GM12878 (cell line): ENCODE measurements around the gene SELENOV. TPM values are rescaled to one million over a fixed set of nuclear protein-coding genes. Genes with fewer than 3 reads are reported as not detected.

Experiments used
- ATAC-seq: fragments of 200-7000 bp; cut with Tn5 transposase; 3 replicates; pipeline ENCODE4 v1.9.1; 2020; ENCODE audit warnings: mild to moderate bottlenecking, moderate library complexity
- BruUV-seq: library from RNA; stranded (reverse); fragments of 400-500 nt; replicated peaks from 2 replicates; lab custom pipeline; 2021; lab: Mats Ljungman, UMichigan
- CTCF ChIA-PET: fragments of 300-600 bp; sonication (Branson Sonifier 250); formaldehyde crosslinking; extraction: SDS; loops from one replicate; lab custom pipeline; 2021; ENCODE audit warnings: inconsistent platforms; lab: Yijun Ruan, JAX
- POLR2A ChIA-PET: fragments of 350-600 bp; formaldehyde crosslinking; extraction: SDS; loops from one replicate; lab custom pipeline; 2021; ENCODE audit warnings: inconsistent platforms; lab: Charles Lee
- RAD21 ChIA-PET: fragments of 300-600 bp; sonication (Branson Sonifier 250); formaldehyde crosslinking; loops from one replicate; lab custom pipeline; 2023; ENCODE audit warnings: antibody characterized with exemption; ENCODE audit not compliant: unreplicated experiment; lab: Charles Lee
- SMC1A ChIA-PET: fragments of 300-600 bp; sonication (Branson Sonifier 250); formaldehyde crosslinking; loops from one replicate; lab custom pipeline; 2023; ENCODE audit not compliant: unreplicated experiment, uncharacterized antibody; lab: Charles Lee
- DNase-seq: peaks from one replicate; pipeline ENCODE4 v3.0.0-alpha.2; 2011; ENCODE audit warnings: low read depth, low spot score
- FAIRE-seq: peaks from 3 replicates; lab custom pipeline; 2011; peaks lifted over from hg19 to GRCh38; lab: Jason Lieb, UNC
- H2AFZ ChIP-seq: 2 replicates; pipeline ENCODE4 v1.6.0; 2011; ENCODE audit warnings: low read depth, low read length, control low read depth; ENCODE audit not compliant: control insufficient read depth
- H3K27ac ChIP-seq: 2 replicates; pipeline ENCODE4 v1.5.1; 2011; ENCODE audit warnings: control low read depth; ENCODE audit not compliant: control insufficient read depth, insufficient read depth
- H3K27me3 ChIP-seq, 2 experiments: replicated peaks in 1 of 2; 2 replicates each; pipeline versions ENCODE4 v1.6.0 to v1.6.1; 2011; ENCODE audit warnings: low read length in 1 of 2; ENCODE audit not compliant: control insufficient read depth in 2 of 2, insufficient read depth in 2 of 2
- H3K36me3 ChIP-seq, 2 experiments: 2 replicates each; pipeline ENCODE4 v1.5.1; 2011; ENCODE audit warnings: low read length in 1 of 2; ENCODE audit not compliant: control insufficient read depth in 2 of 2, insufficient read depth in 2 of 2
- H3K4me1 ChIP-seq: 2 replicates; pipeline ENCODE4 v1.6.1; 2011; ENCODE audit warnings: mild to moderate bottlenecking, low read length, moderate library complexity, mixed read lengths; ENCODE audit not compliant: control insufficient read depth, insufficient read depth
- H3K4me2 ChIP-seq: 2 replicates; pipeline ENCODE4 v1.6.0; 2011; ENCODE audit warnings: control low read depth; ENCODE audit not compliant: control insufficient read depth, insufficient read depth
- H3K4me3 ChIP-seq: fragments of 200-600 bp; sonication (generic); 2 replicates; pipeline ENCODE4 v1.5.1; 2016
- H3K79me2 ChIP-seq: 2 replicates; pipeline ENCODE4 v1.6.0; 2011; ENCODE audit warnings: low read length; ENCODE audit not compliant: control insufficient read depth, insufficient read depth
- H3K9ac ChIP-seq: 2 replicates; pipeline ENCODE4 v1.8.0; 2011; ENCODE audit warnings: low read length, control low read depth, mixed read lengths; ENCODE audit not compliant: control insufficient read depth, insufficient read depth
- H3K9me3 ChIP-seq: replicated peaks from 3 replicates; pipeline ENCODE4 v1.5.1; 2011; ENCODE audit warnings: mild to moderate bottlenecking, low read length; ENCODE audit not compliant: control insufficient read depth, insufficient read depth
- H4K20me1 ChIP-seq: 2 replicates; pipeline ENCODE4 v1.6.0; 2011; ENCODE audit not compliant: control insufficient read depth, insufficient read depth
- CREM ChIP-seq: IDR thresholded peaks from 2 replicates; pipeline ENCODE4 v1.6.1; 2014; ENCODE audit warnings: antibody characterized with exemption, low read depth
- DPF2 ChIP-seq: fragments of 450-650 bp; IDR thresholded peaks from 2 replicates; pipeline ENCODE4 v1.6.1; 2017; ENCODE audit warnings: mild to moderate bottlenecking
- EED ChIP-seq: sonication (generic); IDR thresholded peaks from 2 replicates; pipeline ENCODE4 v1.6.1; 2016; ENCODE audit warnings: antibody characterized with exemption, low read depth
- HDGF ChIP-seq: fragments of 450-650 bp; IDR thresholded peaks from 2 replicates; pipeline ENCODE4 v1.6.1; 2016; ENCODE audit warnings: antibody characterized with exemption
- KLF5 ChIP-seq: fragments of 450-650 bp; IDR thresholded peaks from 2 replicates; pipeline ENCODE4 v1.6.1; 2014; ENCODE audit warnings: mild to moderate bottlenecking; ENCODE audit not compliant: partially characterized antibody
- NRF1 ChIP-seq: conservative IDR thresholded peaks from 2 replicates; pipeline ENCODE4 v1.6.1; 2011; ENCODE audit warnings: mild to moderate bottlenecking, low read depth, low read length, improper control_type of control experiment
- POLR2A ChIP-seq: IDR thresholded peaks from 2 replicates; pipeline ENCODE4 v1.6.1; 2011; ENCODE audit warnings: low read depth, mild to moderate bottlenecking, low read length
- RB1 ChIP-seq: fragments of 450-650 bp; formaldehyde crosslinking; IDR thresholded peaks from 2 replicates; pipeline ENCODE4 v1.6.1; 2017; ENCODE audit warnings: mild to moderate bottlenecking, borderline replicate concordance
- SIX5 ChIP-seq: IDR thresholded peaks from 2 replicates; pipeline ENCODE4 v1.6.1; 2011; ENCODE audit warnings: mild to moderate bottlenecking, low read depth, low read length, moderate library complexity; ENCODE audit not compliant: severe bottlenecking
- SMAD5 ChIP-seq: IDR thresholded peaks from 2 replicates; pipeline ENCODE4 v1.6.1; 2016; ENCODE audit warnings: antibody characterized with exemption, low read depth
- SMARCA5 ChIP-seq: fragments of 450-650 bp; IDR thresholded peaks from 2 replicates; pipeline ENCODE4 v1.6.1; 2017; ENCODE audit warnings: mild to moderate bottlenecking
- SUPT20H ChIP-seq: IDR thresholded peaks from 2 replicates; pipeline ENCODE4 v1.6.1; 2011; ENCODE audit warnings: low read depth, mild to moderate bottlenecking, low read length, moderate library complexity, borderline replicate concordance; ENCODE audit not compliant: control insufficient read depth
- SUZ12 ChIP-seq: fragments of 200-600 bp; sonication (generic); IDR thresholded peaks from one replicate; pipeline ENCODE4 v1.6.1; 2018; ENCODE audit warnings: antibody characterized with exemption, mild to moderate bottlenecking; ENCODE audit not compliant: unreplicated experiment
- TAF1 ChIP-seq: IDR thresholded peaks from 2 replicates; pipeline ENCODE4 v1.6.1; 2011; ENCODE audit warnings: mild to moderate bottlenecking, low read depth, low read length, borderline replicate concordance
- YY1 ChIP-seq: IDR thresholded peaks from 2 replicates; pipeline ENCODE4 v1.6.1; 2011; ENCODE audit warnings: low read depth, mild to moderate bottlenecking, low read length
- ZBED1 ChIP-seq: IDR thresholded peaks from 2 replicates; pipeline ENCODE4 v1.6.1; 2016; ENCODE audit warnings: borderline replicate concordance
- ZSCAN29 ChIP-seq: fragments of 450-650 bp; IDR thresholded peaks from 2 replicates; pipeline ENCODE4 v1.6.1; 2017; ENCODE audit warnings: mild to moderate bottlenecking, moderate library complexity
- WGBS: methylation state at CpG from one replicate; pipeline ENCODE4 v1.1.6; 2016; ENCODE audit warnings: low lambda C conversion rate; ENCODE audit not compliant: insufficient replicate concordance, insufficient coverage; ENCODE audit errors: missing lambda C conversion rate; 5-methylcytosine and 5-hydroxymethylcytosine counted together
- in situ Hi-C: fragments of 300-500 bp; cut with MboI; formaldehyde crosslinking; loops from 9 replicates; pipeline ENCODE4 v1.14.3; 2018; ENCODE audit warnings: mixed read lengths
- intact Hi-C: fragments of 100-400 bp; cut with micrococcal nuclease; formaldehyde crosslinking; loops from one replicate; pipeline ENCODE4 v1.14.2; 2022; ENCODE audit not compliant: unreplicated experiment
- polyA plus RNA-seq, 11 experiments: library from polyadenylated mRNA; depleted of rRNA in 4 of 11; unstranded in 6 of 11; stranded (reverse) in 5 of 11; fragments of >200 nt; fragmentation: Nextera tagmentation in 4 of 11; fragmentation: Illumina TruSeq in 1 of 11; extraction: Ambion mirVana in 4 of 11; extraction: Trizol in 1 of 11; gene quantifications; 1 replicate in 1 of 11; 2 replicates in 10 of 11; pipeline versions ENCODE4 v1.2.1 to v1.2.3, GENCODE V29; 2011 to 2016; ENCODE audit warnings: inconsistent platforms in 2 of 11, missing spikeins in 2 of 11, low read depth in 1 of 11
- total RNA-seq, 4 experiments: library from RNA; depleted of rRNA in 3 of 4; stranded (reverse); fragments of >200 nt in 3 of 4; fragmentation: Illumina TruSeq in 1 of 4; extraction: Trizol in 1 of 4; gene quantifications; 2 replicates each; pipeline versions ENCODE4 v1.2.1 to v1.2.3, GENCODE V29; 2013 to 2021

Gene SELENOV
- total and polyA plus RNA-seq, 10 of the 15 experiments (the other 5 are each of a cell fraction or from before 2014, with no cell fraction given) = not detected

DNA sequence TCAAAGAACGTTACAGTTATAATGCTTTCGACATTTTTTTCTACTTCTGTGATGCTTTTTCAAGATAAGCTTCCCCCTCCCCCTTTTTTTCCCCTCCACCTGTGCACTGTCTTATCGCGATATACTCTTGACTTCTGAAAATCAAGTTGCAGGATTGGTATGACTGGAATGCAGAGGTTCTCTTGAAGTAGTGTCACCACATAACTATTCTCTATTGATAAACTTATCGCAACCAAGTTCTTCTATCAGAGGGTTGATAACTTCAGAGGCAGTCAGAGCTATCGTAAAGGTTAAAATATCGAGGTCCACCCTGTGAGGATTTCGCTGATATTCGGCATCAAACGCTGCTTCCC is 24.2 kb downstream of the SELENOV start:
- TF ChIP-seq ZBED1 (peak; percentile 99; the same call in 1 of the 2 replicates), EED (no peak)
- Histone ChIP-seq H3K36me3 (no peaks in the 10 kb centered on the region), H3K4me3 (peak overlapping the region; percentile 68), H3K4me2 (peak overlapping the region; percentile 68), H4K20me1 (no peaks in the 10 kb centered on the region), H3K4me1 (peaks cover 9% of the 10 kb centered on the region), H3K27ac (peak overlapping the region; percentile 80), H3K9ac (peak overlapping the region; percentile 92), H3K79me2 (peaks cover 15% of the 10 kb centered on the region), H2AFZ (peak overlapping the region; percentile 97), H3K9me3 (no peaks in the 10 kb centered on the region), H3K27me3 (no peaks in the 10 kb centered on the region)
- in situ Hi-C loops (no loop called here), intact Hi-C loops (loop anchor here (10.0 kb wide), 2 partner anchors 124 to 414 kb away; partner anchors contain the start of genes PAK4 and PLEKHG2)
- DNase-seq = no peak
- ChIA-PET RAD21 (interaction anchor here (0.8 kb wide), 1 partner anchor 99 kb away, joined by 3 read pairs; no protein-coding TSS in a partner anchor), CTCF (interaction anchor here (0.6 to 1.0 kb wide), 8 partner anchors 14 to 294 kb away, joined by 3 to 10 read pairs (median 3); no protein-coding TSS in a partner anchor), SMC1A (interaction anchor here (0.9 to 1.2 kb wide), 3 partner anchors 92 to 133 kb away, joined by 3 to 7 read pairs (median 5); no protein-coding TSS in a partner anchor), POLR2A (interaction anchor here (0.9 to 1.0 kb wide), 2 partner anchors 11 to 125 kb away, joined by 4 to 6 read pairs; no protein-coding TSS in a partner anchor)
- BruUV-seq = TSS peak; percentile 85
- WGBS = 12% methylated on average over 10 of the region's 10 CpGs
- ATAC-seq = no peak
- no peak for FAIRE-seq

DNA sequence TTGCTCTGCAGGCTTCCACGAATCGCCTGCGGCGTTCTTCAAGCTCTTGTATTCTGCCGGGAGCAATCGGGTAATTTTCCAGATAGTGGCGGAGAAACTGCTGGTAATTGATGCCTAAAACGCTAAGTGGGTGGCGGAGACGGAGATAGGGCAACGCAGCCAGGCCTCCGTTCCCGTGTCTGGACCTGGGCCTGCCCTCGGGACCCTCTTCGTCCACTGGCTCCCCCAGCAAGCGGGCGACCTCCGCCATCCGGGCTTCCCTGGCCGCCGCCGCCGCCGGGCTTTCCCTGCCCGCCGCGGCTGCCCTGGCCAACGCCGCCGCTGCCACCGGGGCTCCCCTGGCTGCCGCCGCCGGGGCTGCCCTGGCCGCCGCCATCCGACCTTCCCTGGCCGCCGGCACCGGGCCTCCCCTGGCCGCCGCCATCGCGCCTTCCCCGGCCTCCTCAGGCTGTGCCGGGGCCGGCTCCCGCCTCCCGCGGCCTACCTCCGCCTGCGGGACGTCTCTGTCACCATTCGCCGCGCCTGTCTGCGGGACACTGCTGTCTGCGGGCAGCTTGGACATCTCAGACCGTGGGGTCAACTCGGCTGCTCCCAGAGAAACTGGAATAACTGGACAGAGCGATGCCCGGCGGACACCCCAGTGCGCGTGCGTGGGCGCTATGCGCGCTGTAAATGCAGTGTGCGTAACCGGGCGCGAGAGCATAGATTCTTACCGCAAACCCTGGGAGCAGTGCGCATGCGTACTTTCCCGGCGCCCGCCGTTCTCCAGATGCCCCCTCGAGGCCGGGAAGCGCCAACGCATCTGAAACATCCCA is 24.8 kb downstream of the SELENOV start, which contains the start of gene EID2:
Gene EID2, minus strand, starts transcription at position 644 of the 815 bp plus-strand sequence. Its CDS starts 82 bp downstream, at position 562.
- H3K4me3 ChIP-seq = peak within 1 kb of the TSS; percentile 68
- CTCF ChIA-PET = interaction anchor here (0.7 to 15.0 kb wide), 13 partner anchors 12 to 304 kb away, joined by 3 to 248 read pairs (median 3); partner anchors contain the start of gene SUPT5H
- SMC1A ChIA-PET = interaction anchor here (0.9 to 1.2 kb wide), 4 partner anchors 93 to 253 kb away, joined by 3 to 7 read pairs (median 4); no protein-coding TSS in a partner anchor
- H3K27me3 ChIP-seq = no peaks in the 10 kb centered on the region
- peak within 1 kb of the TSS; percentile 97 for H2AFZ ChIP-seq
- RAD21 ChIA-PET = interaction anchor here (0.8 to 1.1 kb wide), 2 partner anchors 99 to 133 kb away, joined by 3 to 4 read pairs; no protein-coding TSS in a partner anchor
- FAIRE-seq (peak; percentile 90), ATAC-seq (peak; percentile 97), DNase-seq (peak; percentile 72)
- H3K79me2 ChIP-seq = peaks cover 15% of the 10 kb centered on the region
- BruUV-seq = no TSS peak
- H3K4me1 ChIP-seq = peaks cover 9% of the 10 kb centered on the region
- intact Hi-C loops (loop anchor here (1.0 to 10.0 kb wide), 3 partner anchors 99 to 415 kb away; partner anchors contain the start of genes PAK4 and PLEKHG2), in situ Hi-C loops (no loop called here)
- H3K27ac ChIP-seq = peak within 1 kb of the TSS; percentile 80
- WGBS = 1% methylated on average over 80 of the region's 84 CpGs
- H3K9ac ChIP-seq = peak within 1 kb of the TSS; percentile 92
- H3K4me2 ChIP-seq = peak within 1 kb of the TSS; percentile 68
- POLR2A ChIA-PET = interaction anchor here (0.9 to 1.0 kb wide), 2 partner anchors 11 to 126 kb away, joined by 4 to 6 read pairs; no protein-coding TSS in a partner anchor
- H4K20me1 ChIP-seq = no peaks in the 10 kb centered on the region
- H3K36me3 ChIP-seq = no peaks in the 10 kb centered on the region
- H3K9me3 ChIP-seq = no peaks in the 10 kb centered on the region
- TF ChIP-seq NRF1 (peak; percentile 92), HDGF (peak; percentile 66; the same call in 1 of the 2 replicates), SUZ12 (no peak), YY1 (peak; percentile 67), POLR2A (peak; percentile 87), ZSCAN29 (peak; percentile 62; the same call in 1 of the 2 replicates), DPF2 (peak; percentile 81; the same call in 1 of the 2 replicates), TAF1 (0 out of 2 replicates have a peak, but pooled peaks have one; percentile 32), SUPT20H (no peak), CREM (peak; percentile 15; the same call in 1 of the 2 replicates), EED (peak; percentile 54), KLF5 (no peak), SMARCA5 (peak; percentile 21), RB1 (peak; percentile 90; the same call in 1 of the 2 replicates), SMAD5 (no peak), SIX5 (peak; percentile 4)
